ENCODE data around the gene SNX21. TPM values are rescaled to one million over a fixed set of nuclear protein-coding genes. Genes with fewer than 3 reads are reported as not detected.
"Not testable (repeated sequence)": the region's sequence is repeated elsewhere in the genome, so short reads cannot be mapped to it uniquely, and the experiment has no call there.

SNX21 gene
- polyA plus RNA-seq, 1 donor from 2014 or later, result 2.4 TPM

DNA sequence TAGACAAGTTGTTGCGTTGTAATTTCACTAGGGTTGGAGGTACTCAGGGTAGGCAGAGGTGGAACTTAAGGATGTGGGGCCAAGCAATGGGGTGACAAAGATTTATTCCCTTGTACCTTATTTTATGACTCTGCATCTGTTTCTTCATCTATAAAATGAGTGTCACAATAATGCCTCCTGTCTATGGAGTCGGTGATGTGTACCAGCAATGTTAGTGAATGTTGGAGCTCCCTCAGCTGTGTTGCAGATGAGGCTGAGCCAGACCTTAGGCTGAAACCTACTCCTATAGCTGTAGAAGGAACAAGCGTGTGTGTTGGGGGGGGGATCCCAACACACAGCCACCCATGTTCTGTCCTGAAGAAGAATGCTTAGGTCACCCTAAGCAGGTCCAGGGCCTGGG is 16.6 kb upstream of the SNX21 start:
- H3K4me1 Mint-ChIP-seq, result peaks cover 3 to 8% (median 6%) of the 10 kb centered on the region in 3 donors
- H3K27ac Mint-ChIP-seq, result no peak overlapping the region
- H3K4me3 Mint-ChIP-seq, result peak overlapping the region in 1 of 4 donors; percentile 66
- H3K36me3 Mint-ChIP-seq, result peaks cover 2% of the 10 kb centered on the region
- no peaks in the 10 kb centered on the region for H3K9me3 Mint-ChIP-seq
- peaks cover 2% of the 10 kb centered on the region for H3K27me3 Mint-ChIP-seq

DNA sequence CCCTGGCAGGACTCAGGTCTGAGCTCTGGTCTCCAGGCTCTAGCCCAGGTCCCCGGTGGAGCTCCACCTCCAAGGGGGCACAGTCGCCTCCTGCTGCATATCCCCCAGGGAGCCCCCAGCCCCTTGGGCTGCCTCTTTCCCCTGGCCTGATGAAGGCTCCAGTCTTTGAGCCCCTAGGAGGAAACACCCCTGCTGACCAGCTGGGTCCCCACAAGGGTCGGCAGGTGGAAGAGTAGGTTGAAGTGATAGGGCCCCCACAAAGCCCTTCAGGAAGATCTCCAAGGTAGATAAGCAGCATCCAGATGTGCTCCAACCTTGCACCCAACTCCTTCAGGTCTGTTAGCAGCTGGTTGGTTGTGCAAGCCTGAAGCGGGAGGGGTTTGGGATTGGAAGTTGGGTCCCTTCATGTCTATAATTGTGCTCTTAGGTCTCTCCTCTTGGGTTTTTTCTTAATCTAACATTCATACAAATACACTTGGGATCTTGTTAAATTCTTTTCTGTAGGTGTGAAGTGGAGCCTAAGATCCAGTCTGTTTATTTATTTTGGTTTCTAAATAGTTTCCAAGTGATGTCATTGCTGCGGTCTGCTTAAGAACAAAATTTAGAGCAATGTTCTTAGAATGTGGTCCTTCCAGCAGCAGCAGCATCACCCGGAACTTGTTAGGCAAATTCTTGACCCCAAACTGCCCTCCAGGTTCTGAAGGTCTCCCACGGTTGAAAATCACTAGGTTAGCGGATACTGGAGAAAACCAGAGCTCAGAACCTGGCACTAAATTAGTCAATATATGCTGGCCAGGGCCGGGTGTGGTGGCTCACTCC is 16.0 kb upstream of the SNX21 start:
- H3K9me3 Mint-ChIP-seq, result no peaks in the 10 kb centered on the region
- peaks cover 0 to 10% (median 5%) of the 10 kb centered on the region in 3 donors for H3K4me1 Mint-ChIP-seq
- peaks cover 2% of the 10 kb centered on the region for H3K36me3 Mint-ChIP-seq
- H3K27ac Mint-ChIP-seq, result no peak overlapping the region
- H3K4me3 Mint-ChIP-seq, result no peak overlapping the region
- peaks cover 2% of the 10 kb centered on the region for H3K27me3 Mint-ChIP-seq

DNA sequence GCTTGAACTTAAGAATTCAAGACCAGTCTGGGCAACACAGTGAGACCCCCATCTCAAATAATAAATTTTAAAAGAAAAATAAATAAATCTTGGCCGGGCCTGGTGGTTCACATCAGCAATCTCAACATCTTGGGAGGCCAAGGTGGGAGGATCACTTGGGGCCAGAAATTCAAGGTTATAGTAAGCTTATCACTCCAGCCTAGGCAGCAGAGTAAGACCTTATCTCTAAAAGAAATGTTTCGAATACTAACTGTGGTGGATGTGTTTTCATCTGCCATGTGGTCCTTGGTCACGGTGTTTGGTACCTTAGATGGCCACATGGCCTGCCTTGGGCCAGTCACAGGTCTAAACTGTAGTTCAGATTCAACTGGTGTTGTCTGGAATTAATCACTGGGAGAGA is 15.4 kb upstream of the SNX21 start:
- Mint-ChIP-seq H3K36me3 (peaks cover 2% of the 10 kb centered on the region), H3K27me3 (peaks cover 3% of the 10 kb centered on the region), H3K27ac (no peak overlapping the region), H3K4me3 (no peak overlapping the region), H3K4me1 (peaks cover 0 to 8% (median 6%) of the 10 kb centered on the region in 3 donors), H3K9me3 (no peaks in the 10 kb centered on the region)

DNA sequence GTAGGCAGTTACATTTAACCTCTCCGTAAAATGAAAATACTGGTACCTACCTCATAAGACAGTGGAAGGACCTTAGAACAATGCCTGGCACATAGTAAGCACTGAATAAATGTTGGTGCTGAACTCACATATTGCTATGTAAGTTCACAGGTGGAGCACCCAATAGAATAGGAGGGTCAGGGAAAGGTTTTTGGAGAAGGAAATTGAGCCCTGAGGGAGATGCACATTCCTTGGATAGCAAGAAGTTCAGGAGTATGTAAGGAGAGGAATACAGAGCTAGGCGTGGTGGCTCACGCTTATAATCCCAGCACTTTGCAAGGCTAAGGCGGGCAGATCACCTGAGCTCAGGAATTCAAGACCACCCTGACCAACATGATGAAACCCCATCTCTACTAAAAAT is 14.1 kb upstream of the SNX21 start:
- peaks cover 13% of the 10 kb centered on the region for H3K27me3 Mint-ChIP-seq
- H3K36me3 Mint-ChIP-seq, result peaks cover 2% of the 10 kb centered on the region
- no peaks in the 10 kb centered on the region for H3K9me3 Mint-ChIP-seq
- no peak overlapping the region for H3K27ac Mint-ChIP-seq
- H3K4me1 Mint-ChIP-seq, result peaks cover 6 to 15% (median 14%) of the 10 kb centered on the region in 3 donors
- H3K4me3 Mint-ChIP-seq, result no peak overlapping the region

DNA sequence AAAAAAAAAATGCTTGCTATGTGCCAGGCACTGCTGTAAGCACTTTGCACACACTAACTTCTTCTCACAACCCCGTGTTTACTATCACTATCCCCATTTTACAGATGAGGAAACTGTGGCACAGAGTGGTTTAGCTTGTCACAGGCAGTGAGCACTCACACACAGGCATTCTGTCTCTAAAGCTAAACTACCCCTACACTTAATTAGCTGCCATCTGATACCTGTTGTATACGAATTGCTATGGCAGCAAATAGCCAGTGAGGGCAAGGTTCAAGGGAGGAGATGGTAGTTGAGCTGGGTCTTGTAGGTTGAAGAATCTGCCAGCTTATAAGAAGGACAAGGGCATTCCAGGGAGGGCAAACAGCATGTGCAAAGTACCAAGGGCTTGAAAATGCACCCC is 11.7 kb upstream of the SNX21 start:
- Mint-ChIP-seq H3K36me3 (peaks cover 2% of the 10 kb centered on the region), H3K4me1 (peaks cover 6 to 16% (median 15%) of the 10 kb centered on the region in 3 donors), H3K4me3 (no peak overlapping the region), H3K9me3 (no peaks in the 10 kb centered on the region), H3K27me3 (peaks cover 13% of the 10 kb centered on the region), H3K27ac (no peak overlapping the region)

GRCh38 chr20:45822857-45823256 is 10.7 kb upstream of the SNX21 start:
- Mint-ChIP-seq H3K4me1 (peaks cover 6 to 16% (median 15%) of the 10 kb centered on the region in 3 donors), H3K27me3 (peaks cover 13% of the 10 kb centered on the region), H3K9me3 (no peaks in the 10 kb centered on the region), H3K36me3 (peaks cover 2% of the 10 kb centered on the region), H3K27ac (no peak overlapping the region), H3K4me3 (peak overlapping the region in 2 of 4 donors; percentile 41 to 65)

- peaks cover 2% of the 10 kb centered on the region for H3K36me3 Mint-ChIP-seq
- peaks cover 13% of the 10 kb centered on the region for H3K27me3 Mint-ChIP-seq
- peak overlapping the region; percentile 73 to 96 (median 80) for H3K27ac Mint-ChIP-seq
- H3K4me1 Mint-ChIP-seq, result peaks cover 6 to 16% (median 15%) of the 10 kb centered on the region in 3 donors
- H3K4me3 Mint-ChIP-seq, result peak overlapping the region; percentile 76 to 89 (median 83)
- H3K9me3 Mint-ChIP-seq, result no peaks in the 10 kb centered on the region
These were observed 9.4 kb upstream of the SNX21 start for GRCh38 chr20:45823949-45824835.

- Mint-ChIP-seq H3K27me3 (peaks cover 11% of the 10 kb centered on the region), H3K27ac (no peak overlapping the region), H3K36me3 (no peaks in the 10 kb centered on the region), H3K4me3 (peak overlapping the region in 1 of 4 donors; percentile 29), H3K4me1 (peaks cover 6 to 13% (median 13%) of the 10 kb centered on the region in 3 donors), H3K9me3 (no peaks in the 10 kb centered on the region)
These were observed 7.1 kb upstream of the SNX21 start for GRCh38 chr20:45826381-45827019.

DNA sequence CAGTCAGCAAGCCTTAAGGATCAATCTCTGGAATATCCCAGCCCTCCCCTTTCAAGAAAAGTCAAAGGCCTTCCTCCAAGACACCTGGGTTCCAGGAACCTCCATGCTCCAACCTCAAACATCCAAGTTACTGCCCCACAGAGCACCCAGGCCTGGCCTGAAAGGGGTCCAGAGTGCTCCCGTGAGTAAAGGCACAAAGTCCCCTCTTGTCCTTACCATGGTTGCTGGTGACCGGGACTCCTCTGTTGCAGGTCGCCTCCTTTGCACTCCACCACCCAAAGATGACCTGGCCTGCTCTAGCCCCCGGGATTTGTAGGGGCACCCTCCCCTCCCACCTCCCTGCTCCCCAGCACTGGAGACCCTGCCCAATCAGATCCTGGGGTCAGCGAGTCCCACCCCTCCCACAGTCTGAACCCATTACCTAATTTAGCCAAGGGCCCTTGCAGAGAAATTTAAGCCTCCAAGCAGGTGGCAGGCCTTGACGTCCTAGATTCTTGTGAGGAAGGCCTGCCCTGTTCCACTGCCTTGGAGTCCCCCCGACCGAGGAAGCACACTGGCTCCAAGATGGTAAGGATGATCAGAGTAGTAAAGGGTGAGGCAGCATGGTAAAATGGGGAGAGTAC is 6.5 kb upstream of the SNX21 start, which contains the start of gene TNNC2:
Gene TNNC2 (minus strand): TSS at position 283 of the 623 bp plus-strand sequence. CDS start 64 bp downstream, at position 219.
- Mint-ChIP-seq H3K4me1 (peaks cover 6 to 13% (median 13%) of the 10 kb centered on the region in 3 donors), H3K27me3 (peaks cover 11% of the 10 kb centered on the region), H3K4me3 (peak within 1 kb of the TSS in 2 of 4 donors; percentile 24 to 29), H3K27ac (no peak within 1 kb of the TSS), H3K36me3 (no peaks in the 10 kb centered on the region), H3K9me3 (no peaks in the 10 kb centered on the region)

DNA sequence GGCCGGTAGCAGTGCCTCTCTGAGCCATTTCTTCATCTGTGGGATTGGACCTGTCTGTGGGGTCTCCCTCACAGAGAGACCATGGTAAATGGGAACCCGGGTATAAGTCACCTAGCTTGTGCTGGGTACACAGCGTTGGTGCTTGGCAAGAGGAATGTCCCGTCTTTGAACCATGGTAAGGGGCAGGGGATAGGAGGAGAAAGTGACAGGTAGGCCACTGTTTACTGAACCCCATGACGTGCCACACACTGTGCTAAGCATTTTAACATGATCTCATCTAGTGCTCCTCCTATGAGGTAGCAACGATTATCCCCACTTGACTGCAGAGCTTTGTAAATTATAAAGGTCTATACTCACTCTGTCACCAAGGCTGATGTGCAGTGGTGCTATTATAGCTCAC is 5.9 kb upstream of the SNX21 start:
- no peaks in the 10 kb centered on the region for H3K9me3 Mint-ChIP-seq
- H3K27me3 Mint-ChIP-seq, result peaks cover 11% of the 10 kb centered on the region
- H3K27ac Mint-ChIP-seq, result no peak overlapping the region
- peak overlapping the region in 1 of 4 donors; percentile 24 for H3K4me3 Mint-ChIP-seq
- no peaks in the 10 kb centered on the region for H3K36me3 Mint-ChIP-seq
- H3K4me1 Mint-ChIP-seq, result peaks cover 6 to 11% (median 11%) of the 10 kb centered on the region in 3 donors

DNA sequence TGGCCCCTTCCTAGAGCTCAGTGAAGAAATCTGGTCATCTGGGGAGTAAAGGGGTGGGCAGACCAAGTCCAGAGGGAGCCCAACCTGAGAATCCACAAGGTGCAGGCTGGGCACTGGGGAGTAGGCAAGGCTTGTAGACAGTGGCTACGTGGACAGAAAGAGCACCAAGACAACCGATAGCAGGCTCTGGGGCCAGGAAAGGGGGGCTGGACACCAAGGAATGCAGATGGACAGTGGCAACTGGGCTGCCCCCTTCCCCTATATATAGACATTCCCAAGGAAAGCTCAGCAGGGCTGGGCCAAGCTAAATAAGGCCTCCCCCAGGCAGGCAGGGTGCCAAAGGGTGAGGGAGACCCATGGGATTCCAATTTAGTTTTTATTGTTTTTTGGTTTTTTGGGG is 5.0 kb upstream of the SNX21 start:
- Mint-ChIP-seq H3K4me1 (peaks cover 11 to 14% (median 13%) of the 10 kb centered on the region in 3 donors), H3K27ac (peak overlapping the region in 1 of 3 donors; percentile 35), H3K9me3 (no peaks in the 10 kb centered on the region), H3K27me3 (peaks cover 12% of the 10 kb centered on the region), H3K4me3 (no peak overlapping the region), H3K36me3 (no peaks in the 10 kb centered on the region)

DNA sequence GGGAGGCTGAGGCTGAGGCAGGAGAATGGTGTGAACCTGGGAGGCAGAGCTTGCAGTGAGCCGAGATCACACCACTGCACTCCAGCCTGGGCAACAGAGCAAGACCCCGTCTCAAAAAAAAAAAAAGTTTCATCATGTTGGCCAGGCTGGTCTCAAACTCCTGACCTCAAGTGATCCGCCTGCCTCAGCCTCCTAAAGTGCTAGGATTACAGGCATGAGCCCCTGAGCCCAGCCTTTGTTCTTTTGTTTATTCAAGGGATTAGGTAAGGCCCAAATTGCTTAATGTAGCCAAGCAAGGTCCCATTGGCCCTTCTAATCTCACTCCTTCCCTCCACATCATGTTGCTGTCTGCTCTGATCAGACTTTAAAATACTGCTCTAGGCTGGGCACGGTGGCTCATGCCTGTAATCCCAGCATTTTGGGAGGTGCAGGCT is 3.9 kb upstream of the SNX21 start:
- not testable (repeated sequence) for H3K36me3 Mint-ChIP-seq, H3K27me3 Mint-ChIP-seq, H3K9me3 Mint-ChIP-seq, H3K4me3 Mint-ChIP-seq, H3K27ac Mint-ChIP-seq, H3K4me1 Mint-ChIP-seq

DNA sequence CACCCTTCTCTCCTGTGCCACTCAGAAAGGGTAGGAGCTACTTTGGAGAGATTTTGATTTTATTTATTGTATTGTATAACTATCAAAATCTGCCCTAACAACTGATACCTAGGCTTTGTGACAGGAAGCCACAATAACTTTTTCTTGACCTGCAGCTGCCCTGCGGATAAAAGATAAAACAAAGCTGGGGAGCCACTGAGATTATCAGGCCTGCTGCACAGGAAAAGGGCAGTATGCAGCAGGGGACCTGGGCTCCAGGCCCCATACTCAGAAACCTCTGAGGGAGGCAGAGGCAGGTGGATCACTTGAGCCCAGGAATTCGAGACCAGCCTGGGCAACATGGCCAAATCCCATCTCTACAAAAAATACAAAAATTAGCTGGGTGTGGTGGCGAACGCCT is 980 bp upstream of the SNX21 start:
- Mint-ChIP-seq H3K27me3 (peaks cover 3% of the 10 kb centered on the region), H3K9me3 (no peaks in the 10 kb centered on the region), H3K4me1 (peaks cover 5 to 6% (median 6%) of the 10 kb centered on the region in 3 donors), H3K36me3 (no peaks in the 10 kb centered on the region), H3K4me3 (peak overlapping the region in 3 of 4 donors; percentile 74 to 87 (median 85)), H3K27ac (no peak overlapping the region)

Data from IgD-negative memory B cell (primary cell).